H9 (cell line): ENCODE measurements around the gene POLR3C. TPM values are rescaled to one million over a fixed set of nuclear protein-coding genes. Genes with fewer than 3 reads are reported as not detected.

Experiments used
- DNase-seq: peaks from one replicate; pipeline ENCODE4 v3.0.0-alpha.2; 2017
- H2AFZ ChIP-seq: one replicate; pipeline ENCODE4 v1.6.1; 2013; ENCODE audit warnings: mild to moderate bottlenecking, low read length, control low read depth, moderate library complexity
- H2AK5ac ChIP-seq: 2 replicates; pipeline ENCODE4 v1.6.1; 2013; ENCODE audit warnings: low read length, control low read depth, mixed read lengths; ENCODE audit not compliant: insufficient read length
- H2BK120ac ChIP-seq: one replicate; pipeline ENCODE4 v1.6.1; 2013; ENCODE audit warnings: low read depth, mild to moderate bottlenecking, low read length, control low read depth, inconsistent platforms; ENCODE audit not compliant: poor library complexity, severe bottlenecking
- H2BK12ac ChIP-seq: 2 replicates; pipeline ENCODE4 v1.6.1; 2013; ENCODE audit warnings: low read length, control low read depth, mixed read lengths, low read depth; ENCODE audit not compliant: insufficient read length
- H2BK15ac ChIP-seq: 2 replicates; pipeline ENCODE4 v1.6.1; 2013; ENCODE audit warnings: low read depth, low read length, control low read depth
- H2BK20ac ChIP-seq: one replicate; pipeline ENCODE4 v1.6.1; 2013; ENCODE audit warnings: low read depth, mild to moderate bottlenecking, low read length, control low read depth, inconsistent platforms; ENCODE audit not compliant: poor library complexity, severe bottlenecking
- H2BK5ac ChIP-seq: 2 replicates; pipeline ENCODE4 v1.6.1; 2013; ENCODE audit warnings: low read length, control low read depth, mixed read lengths; ENCODE audit not compliant: insufficient read length
- H3K14ac ChIP-seq: 2 replicates; pipeline ENCODE4 v1.6.1; 2013; ENCODE audit warnings: low read length, control low read depth; ENCODE audit not compliant: insufficient read depth
- H3K18ac ChIP-seq: 2 replicates; pipeline ENCODE4 v1.6.1; 2013; ENCODE audit warnings: low read depth, mild to moderate bottlenecking, mixed read lengths, low read length, control low read depth; ENCODE audit not compliant: insufficient read length
- H3K23ac ChIP-seq: 2 replicates; pipeline ENCODE4 v1.6.1; 2013; ENCODE audit warnings: low read length, control low read depth, mixed read lengths, low read depth; ENCODE audit not compliant: insufficient read length
- H3K23me2 ChIP-seq: 2 replicates; pipeline ENCODE4 v1.6.1; 2013; ENCODE audit warnings: low read depth, mild to moderate bottlenecking, mixed read lengths, low read length, control low read depth; ENCODE audit not compliant: insufficient read length, poor library complexity, severe bottlenecking
- H3K27ac ChIP-seq: 2 replicates; pipeline ENCODE4 v1.5.1; 2013; ENCODE audit warnings: low read length, control low read depth, mixed read lengths, low read depth; ENCODE audit not compliant: insufficient read length
- H3K27me3 ChIP-seq: 2 replicates; pipeline ENCODE4 v1.6.1; 2013; ENCODE audit warnings: low read length, control low read depth, inconsistent platforms; ENCODE audit not compliant: insufficient read depth
- H3K4ac ChIP-seq: 2 replicates; pipeline ENCODE4 v1.6.1; 2013; ENCODE audit warnings: low read depth, mild to moderate bottlenecking, control low read depth, inconsistent platforms, low read length, moderate library complexity
- H3K4me1 ChIP-seq: 2 replicates; pipeline ENCODE4 v1.6.1; 2013; ENCODE audit warnings: low read length, control low read depth, inconsistent platforms; ENCODE audit not compliant: insufficient read depth
- H3K4me2 ChIP-seq: 2 replicates; pipeline ENCODE4 v1.6.1; 2013; ENCODE audit warnings: low read length, control low read depth, mixed read lengths; ENCODE audit not compliant: insufficient read length, insufficient read depth
- H3K56ac ChIP-seq: 2 replicates; pipeline ENCODE4 v1.6.1; 2013; ENCODE audit warnings: low read depth, mild to moderate bottlenecking, mixed read lengths, low read length, control low read depth; ENCODE audit not compliant: insufficient read length
- H3K79me1 ChIP-seq: 2 replicates; pipeline ENCODE4 v1.6.1; 2013; ENCODE audit warnings: low read depth, mild to moderate bottlenecking, moderate library complexity, low read length, control low read depth, inconsistent platforms; ENCODE audit not compliant: insufficient read depth, poor library complexity, severe bottlenecking
- H3K79me2 ChIP-seq: 2 replicates; pipeline ENCODE4 v1.6.1; 2013; ENCODE audit warnings: low read length, control low read depth, inconsistent platforms; ENCODE audit not compliant: insufficient read depth
- H3K9ac ChIP-seq: 2 replicates; pipeline ENCODE4 v1.6.1; 2013; ENCODE audit warnings: low read length, control low read depth, mixed read lengths; ENCODE audit not compliant: insufficient read length; ENCODE audit errors: extremely low read depth
- H3K9me3 ChIP-seq: one replicate; pipeline ENCODE4 v1.6.1; 2013; ENCODE audit warnings: low read depth, low read length, inconsistent platforms; ENCODE audit not compliant: control insufficient read depth
- H3T11ph ChIP-seq: one replicate; pipeline ENCODE4 v1.6.1; 2013; ENCODE audit warnings: mild to moderate bottlenecking, low read length, control low read depth, inconsistent platforms
- H4K20me1 ChIP-seq: one replicate; pipeline ENCODE4 v1.6.1; 2013; ENCODE audit not compliant: control insufficient read depth, insufficient read length, insufficient read depth
- H4K5ac ChIP-seq: 2 replicates; pipeline ENCODE4 v1.6.1; 2013; ENCODE audit warnings: low read depth, mild to moderate bottlenecking, mixed read lengths, low read length, control low read depth; ENCODE audit not compliant: insufficient read length
- H4K8ac ChIP-seq: replicated peaks from 2 replicates; pipeline ENCODE4 v1.6.1; 2013; ENCODE audit warnings: low read length, control low read depth, mixed read lengths, low read depth; ENCODE audit not compliant: insufficient read length
- H4K91ac ChIP-seq: 2 replicates; pipeline ENCODE4 v1.6.1; 2013; ENCODE audit warnings: low read depth, mild to moderate bottlenecking, moderate library complexity, mixed read lengths, low read length, control low read depth; ENCODE audit not compliant: insufficient read length
- H3K27ac Mint-ChIP-seq, 3 experiments: 2 replicates in 2 of 3; 3 replicates in 1 of 3; pipeline ENCODE4 v1.8.0; 2020 to 2021; ENCODE audit warnings: mixed read lengths in 3 of 3, mild to moderate bottlenecking in 1 of 3, moderate library complexity in 1 of 3
- H3K27me3 Mint-ChIP-seq: 2 replicates; pipeline ENCODE4 v1.8.0; 2021; ENCODE audit warnings: low read depth, mild to moderate bottlenecking, moderate library complexity, mixed read lengths
- H3K36me3 Mint-ChIP-seq, 3 experiments: 2 replicates in 2 of 3; 3 replicates in 1 of 3; pipeline ENCODE4 v1.8.0; 2020 to 2021; ENCODE audit warnings: low read depth in 3 of 3, mixed read lengths in 3 of 3; ENCODE audit not compliant: insufficient read depth in 1 of 3
- H3K4me1 Mint-ChIP-seq, 2 experiments: 2 replicates each; pipeline ENCODE4 v1.8.0; 2020; ENCODE audit warnings: mixed read lengths in 2 of 2
- H3K4me3 Mint-ChIP-seq, 2 experiments: 2 replicates in 1 of 2; 3 replicates in 1 of 2; pipeline ENCODE4 v1.8.0; 2020 to 2021; ENCODE audit warnings: mild to moderate bottlenecking in 2 of 2, mixed read lengths in 2 of 2, moderate library complexity in 1 of 2
- H3K9me3 Mint-ChIP-seq, 2 experiments: 2 replicates in 1 of 2; 3 replicates in 1 of 2; pipeline ENCODE4 v1.8.0; 2020; ENCODE audit warnings: mild to moderate bottlenecking in 2 of 2, mixed read lengths in 2 of 2, moderate library complexity in 1 of 2
- CTCF ChIP-seq: fragments of 200-600 bp; sonication (generic); conservative IDR thresholded peaks from 3 replicates; pipeline ENCODE4 v1.8.0; 2021; ENCODE audit warnings: antibody characterized with exemption, mild to moderate bottlenecking
- WGBS: extraction: QIAGEN DNeasy Blood & Tissue Kit; methylation state at CpG from one replicate; pipeline ENCODE4 v1.1.7; 2013; ENCODE audit warnings: missing lambda C conversion rate, low lambda C conversion rate, mixed read lengths; ENCODE audit not compliant: insufficient read length; ENCODE audit errors: extremely low coverage; 5-methylcytosine and 5-hydroxymethylcytosine counted together
- total RNA-seq: library from RNA; stranded (reverse); gene quantifications from 2 replicates; pipeline ENCODE4 v1.2.1, GENCODE V29; 2021

The POLR3C gene
- total RNA-seq, 1 experiment from 2014 or later, result 37.2 TPM

GRCh38 chr1:145857170-145857569 lies 33.2 kb downstream of the POLR3C start:
- Histone ChIP-seq H4K5ac (no peak overlapping the region), H3K27me3 (no peaks in the 10 kb centered on the region), H2BK15ac (no peak overlapping the region), H4K8ac (no peak overlapping the region), H3K9me3 (no peaks in the 10 kb centered on the region), H4K91ac (no peak overlapping the region), H3K56ac (no peak overlapping the region), H3K18ac (no peak overlapping the region), H3K23me2 (no peaks in the 10 kb centered on the region), H3K9ac (no peak overlapping the region), H3K4me1 (peaks cover 4% of the 10 kb centered on the region; the same call in 1 of the 2 replicates), H3K79me1 (peaks cover 3% of the 10 kb centered on the region), H2BK120ac (no peak overlapping the region), H3K4ac (no peak overlapping the region), H2AFZ (no peak overlapping the region), H3K79me2 (no peaks in the 10 kb centered on the region), H4K20me1 (no peaks in the 10 kb centered on the region), H3K23ac (no peak overlapping the region), H2AK5ac (no peak overlapping the region), H2BK12ac (no peak overlapping the region), H2BK20ac (no peak overlapping the region), H2BK5ac (no peak overlapping the region), H3K27ac (no peak overlapping the region), H3T11ph (no peak overlapping the region), H3K4me2 (no peak overlapping the region), H3K14ac (no peak overlapping the region)
- no peak for TF ChIP-seq CTCF
- Mint-ChIP-seq H3K4me3 (no peak overlapping the region; a peak in 1 of 5 replicates), H3K9me3 (peaks cover 4 to 5% of the 10 kb centered on the region in 2 experiments; a peak in 4 of 5 replicates), H3K4me1 (peaks cover 7 to 14% of the 10 kb centered on the region in 2 experiments), H3K27ac (no peak overlapping the region), H3K27me3 (no peaks in the 10 kb centered on the region; the same call in 1 of the 2 replicates), H3K36me3 (peaks cover 42 to 48% (median 45%) of the 10 kb centered on the region in 3 experiments)
- no CpG with 5 or more reads among the region's 4 CpGs for WGBS
- no peak for DNase-seq
